Measurements from ENCODE around the gene CBY2.
A peak's percentile ranks its signal among the peaks of the same experiment; 100 is the strongest.
"Not testable (repeated sequence)": the region's sequence is repeated elsewhere in the genome, so short reads cannot be mapped to it uniquely, and the experiment has no call there.

Gene CBY2

DNA sequence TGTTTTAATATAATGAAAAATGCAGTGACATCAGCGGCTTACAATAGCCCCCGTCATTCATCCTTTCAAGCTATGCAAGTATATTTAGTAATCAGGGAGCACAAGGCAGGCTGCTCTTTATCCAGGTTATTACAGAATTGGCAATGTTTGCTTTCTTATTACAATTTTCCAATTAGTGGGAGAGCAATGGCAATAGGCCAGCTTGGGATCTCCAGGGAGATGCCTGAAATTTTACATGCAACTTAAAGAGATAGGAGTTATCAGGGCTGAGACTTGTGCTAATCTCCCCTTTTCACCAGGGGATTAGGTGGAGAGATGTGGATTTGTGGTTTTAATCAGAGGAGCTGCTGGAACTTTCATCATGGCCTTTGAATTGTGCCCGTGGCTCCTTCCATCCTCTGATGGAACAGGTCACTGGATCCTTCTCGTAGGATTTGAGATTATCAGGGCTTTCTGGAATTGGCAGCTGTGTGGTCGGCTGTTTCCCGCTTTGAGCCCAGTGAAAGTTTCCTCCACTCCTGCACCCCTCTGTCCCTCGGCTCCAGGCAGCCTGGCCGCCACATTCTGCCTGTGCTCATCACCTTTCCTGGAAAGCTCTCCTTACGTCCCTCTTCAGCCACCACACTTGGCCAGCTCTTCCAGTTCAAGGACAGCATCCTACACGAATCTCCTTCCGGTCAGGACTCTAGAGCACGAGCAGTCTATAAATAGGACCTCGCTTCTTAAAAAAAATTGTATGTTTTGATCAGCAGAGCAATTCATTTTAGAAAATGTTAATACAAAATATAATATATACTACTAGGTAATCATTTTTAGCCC is 47.0 kb downstream of the CBY2 start:
- DNase-seq, result no peak

DNA sequence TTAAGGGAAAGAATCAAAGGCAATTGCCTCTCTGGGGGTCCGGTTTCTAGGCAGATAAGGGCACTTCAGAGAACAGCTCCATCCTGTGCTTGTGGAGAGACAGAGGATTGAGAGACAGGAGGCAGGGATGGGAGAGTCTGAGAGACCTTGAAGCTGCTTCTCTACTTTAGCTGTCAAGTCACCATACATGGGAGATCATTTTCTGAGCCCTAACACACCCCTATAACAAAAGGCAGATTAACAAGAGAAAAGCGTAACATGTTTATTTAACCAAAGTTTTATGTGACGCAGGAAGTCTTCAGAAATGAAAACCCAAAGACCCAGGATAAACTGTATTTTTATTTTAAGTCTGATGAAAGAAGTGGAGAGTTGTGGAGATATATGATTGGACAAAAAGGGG is 48.4 kb downstream of the CBY2 start:
- DNase-seq, result no peak

DNA sequence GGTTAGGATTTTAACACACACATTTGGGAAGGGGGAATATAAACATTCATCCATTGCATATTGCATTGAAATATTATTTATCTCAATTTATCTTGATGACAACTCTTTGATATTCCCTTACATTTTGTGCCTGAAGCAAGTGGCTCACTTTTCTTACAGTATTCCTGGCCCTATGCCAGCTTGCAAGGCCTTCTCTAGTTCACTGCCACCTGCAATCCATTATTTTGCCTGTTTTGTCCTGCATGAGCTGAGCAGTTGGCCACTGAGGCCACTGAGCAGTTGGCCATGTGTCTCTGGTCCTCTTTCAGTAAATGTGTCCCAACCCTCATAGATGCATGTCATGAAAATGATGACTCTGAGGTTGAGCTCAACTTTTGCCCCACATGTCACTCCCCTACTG is 49.8 kb downstream of the CBY2 start:
- no peak for DNase-seq

DNA sequence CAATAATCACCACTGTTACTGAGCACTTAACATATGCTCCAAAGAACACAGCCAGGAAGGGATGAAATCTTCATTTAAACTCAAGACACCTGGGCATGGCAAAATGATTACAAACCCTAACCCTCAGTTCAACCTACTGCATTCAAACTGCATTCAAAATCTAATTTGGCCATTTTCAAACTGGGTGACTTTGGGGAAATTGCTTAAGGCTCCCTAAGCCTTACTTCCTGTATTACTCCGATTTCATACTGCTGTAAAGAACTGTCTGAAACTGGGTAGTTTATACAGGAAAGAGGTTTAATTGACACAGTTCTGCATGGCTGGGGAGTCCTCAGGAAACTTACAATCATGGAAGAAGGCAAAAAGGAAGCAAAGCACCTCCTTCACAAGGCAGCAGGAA is 50.4 kb downstream of the CBY2 start:
- peak; percentile 11 for DNase-seq

DNA sequence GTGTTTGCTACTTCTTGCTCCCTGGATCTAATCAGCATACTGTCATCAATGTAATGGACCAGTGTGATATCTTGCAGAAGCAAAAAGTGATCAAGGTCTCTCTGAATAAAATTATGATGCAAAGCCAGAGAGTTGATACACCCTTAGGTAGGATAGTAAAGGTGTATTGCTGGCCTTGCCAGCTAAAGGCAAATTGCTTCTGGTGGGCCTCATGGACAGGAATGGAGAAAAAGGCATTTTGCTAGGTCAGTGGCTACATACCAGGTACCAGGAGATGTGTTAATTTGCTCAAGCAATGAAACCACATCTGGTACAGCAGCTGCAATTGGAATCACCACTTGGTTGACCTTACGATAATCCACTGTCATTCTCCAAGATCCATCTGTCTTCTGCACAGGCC is 54.4 kb downstream of the CBY2 start:
- not testable (repeated sequence) for DNase-seq

DNA sequence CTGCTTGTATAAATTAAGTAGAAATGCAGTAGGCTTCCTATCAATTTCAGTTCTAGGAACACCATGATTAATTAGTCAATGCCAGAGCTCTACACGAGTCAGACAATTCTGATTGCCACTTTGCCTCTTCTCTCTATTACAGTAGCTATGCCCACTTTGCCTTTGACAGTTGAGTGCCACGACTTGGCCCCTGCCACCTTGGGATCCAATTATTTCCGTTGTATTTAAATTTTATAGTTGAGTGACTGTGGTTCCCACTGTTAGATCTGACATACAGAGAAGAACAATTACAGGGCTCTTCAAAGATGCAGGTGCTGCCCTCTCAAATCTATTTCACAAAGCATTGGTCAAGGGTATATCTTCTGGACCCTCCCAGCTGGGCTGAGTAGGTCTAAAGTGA is 55.5 kb downstream of the CBY2 start:
- DNase-seq, result not testable (repeated sequence)

DNA sequence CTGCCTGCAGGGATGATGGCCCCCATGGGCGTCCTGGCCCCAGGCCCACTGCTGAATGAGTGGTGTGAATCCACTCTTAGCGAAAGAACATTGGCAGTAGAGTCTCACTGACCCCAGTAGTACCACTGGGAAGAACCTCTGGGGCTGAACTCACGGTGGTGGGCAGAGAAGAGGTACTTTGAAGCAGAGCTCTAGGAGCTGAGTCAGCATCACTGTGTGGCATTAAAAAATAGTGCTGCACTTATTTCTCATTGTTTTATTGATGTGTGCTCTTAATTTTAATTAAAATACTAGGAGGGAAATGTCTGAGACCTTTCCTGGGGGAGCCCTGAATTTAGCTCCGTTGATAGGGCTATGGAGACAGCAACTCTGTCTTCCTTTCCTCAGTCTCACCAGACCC is 61.3 kb downstream of the CBY2 start:
- no peak for DNase-seq

All from hematopoietic multipotent progenitor cell treated with erythropoietin and hydrocortisone succinate and interleukin-3 and kit ligand, for 6 days (in vitro differentiated cells).